H1 (cell line): Measurements from ENCODE around the gene DLEC1. TPM values are rescaled to one million over a fixed set of nuclear protein-coding genes. Genes with fewer than 3 reads are reported as not detected.

ENCODE experiments used
- ASH2L ChIP-seq: fragments of 200-600, 300-600 bp; sonication (generic); IDR thresholded peaks from one replicate; pipeline ENCODE4 v1.7.1; 2017; ENCODE audit warnings: low read length
- polyA plus RNA-seq, 7 experiments: library from polyadenylated mRNA; depleted of rRNA in 3 of 7; stranded (reverse) in 5 of 7; unstranded in 2 of 7; fragments of >200 nt in 5 of 7; fragments of 200-250 nt in 2 of 7; gene quantifications; 1 replicate in 5 of 7; 2 replicates in 1 of 7; 4 replicates in 1 of 7; pipeline versions ENCODE4 v1.2.1 to v1.2.3, GENCODE V29; 2011 to 2013; ENCODE audit warnings: missing spikeins in 2 of 7, mixed read lengths in 2 of 7
- total RNA-seq: library from RNA; stranded (reverse); fragmentation: NEBNext Ultra II Directional; extraction: Animal tissue kit (Norgen Biotek cat#: 25700); gene quantifications from 2 replicates; pipeline ENCODE4 v1.2.1, GENCODE V29; 2021

Gene DLEC1
- total and polyA plus RNA-seq, 2 of the 8 experiments (the other 6 are each of a cell fraction or from before 2014, with no cell fraction given) = 0.26 to 0.76 TPM

DNA sequence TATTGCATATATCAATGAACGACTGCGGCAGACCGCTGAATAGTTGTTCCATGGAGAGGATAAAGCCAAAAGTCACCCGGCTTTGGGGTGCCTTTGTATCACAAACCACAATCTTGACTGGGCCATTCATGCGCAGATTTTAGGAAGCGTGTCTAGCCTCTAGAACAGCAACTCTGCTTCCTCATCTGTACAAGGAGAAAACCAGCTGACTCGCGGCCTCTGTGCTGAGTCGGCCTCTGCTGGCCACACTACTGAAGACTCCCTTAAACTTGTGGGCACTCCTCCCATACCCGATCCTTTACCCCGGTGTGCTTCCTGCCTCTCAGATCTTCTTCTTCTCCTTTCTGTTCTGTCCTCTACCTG lies 872 bp downstream of the DLEC1 start (continued):
- TF ChIP-seq ASH2L = no peak
